ENCODE data around the gene IFNA13. TPM values are rescaled to one million over a fixed set of nuclear protein-coding genes. Genes with fewer than 3 reads are reported as not detected.
"Not testable (repeated sequence)": the region's sequence is repeated elsewhere in the genome, so short reads cannot be mapped to it uniquely, and the experiment has no call there.

The IFNA13 gene
- total RNA-seq, 4 donors from 2014 or later = not detected

DNA sequence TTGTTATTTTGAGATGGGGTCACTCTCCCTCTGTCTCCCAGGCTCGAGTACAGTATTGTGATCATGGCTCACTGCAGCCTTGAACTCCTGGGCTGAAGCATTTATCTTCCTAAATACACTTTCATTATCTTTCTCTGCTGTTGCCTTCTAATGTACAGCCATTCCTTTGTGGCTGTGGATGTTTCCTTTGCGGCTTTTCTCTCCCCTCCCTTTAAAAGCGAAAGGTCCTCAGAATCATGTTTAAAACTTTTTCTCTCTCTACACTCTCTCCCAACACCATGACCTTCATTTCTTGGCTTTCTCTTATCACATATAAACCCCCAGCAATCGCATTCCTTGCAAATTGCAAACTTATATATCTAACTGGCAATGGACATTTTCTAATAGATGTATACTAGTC, 15.8 kb upstream of the IFNA13 start:
- intact Hi-C loops (cut with DNase I) = no loop called here
- Histone ChIP-seq H3K4me1 (peaks cover 0 to 5% (median 0%) of the 10 kb centered on the region in 3 donors), H3K36me3 (no peaks in the 10 kb centered on the region), H3K9me3 (no peaks in the 10 kb centered on the region), H3K27me3 (peaks cover 0 to 58% (median 2%) of the 10 kb centered on the region in 4 donors), H3K4me3 (no peak overlapping the region), H3K27ac (no peak overlapping the region)
- WGBS, 2 donors = 57 to 64% methylated on average over 4 of the region's 4 CpGs
- DNase-seq = no peak
- TF ChIP-seq, protein P1, sequence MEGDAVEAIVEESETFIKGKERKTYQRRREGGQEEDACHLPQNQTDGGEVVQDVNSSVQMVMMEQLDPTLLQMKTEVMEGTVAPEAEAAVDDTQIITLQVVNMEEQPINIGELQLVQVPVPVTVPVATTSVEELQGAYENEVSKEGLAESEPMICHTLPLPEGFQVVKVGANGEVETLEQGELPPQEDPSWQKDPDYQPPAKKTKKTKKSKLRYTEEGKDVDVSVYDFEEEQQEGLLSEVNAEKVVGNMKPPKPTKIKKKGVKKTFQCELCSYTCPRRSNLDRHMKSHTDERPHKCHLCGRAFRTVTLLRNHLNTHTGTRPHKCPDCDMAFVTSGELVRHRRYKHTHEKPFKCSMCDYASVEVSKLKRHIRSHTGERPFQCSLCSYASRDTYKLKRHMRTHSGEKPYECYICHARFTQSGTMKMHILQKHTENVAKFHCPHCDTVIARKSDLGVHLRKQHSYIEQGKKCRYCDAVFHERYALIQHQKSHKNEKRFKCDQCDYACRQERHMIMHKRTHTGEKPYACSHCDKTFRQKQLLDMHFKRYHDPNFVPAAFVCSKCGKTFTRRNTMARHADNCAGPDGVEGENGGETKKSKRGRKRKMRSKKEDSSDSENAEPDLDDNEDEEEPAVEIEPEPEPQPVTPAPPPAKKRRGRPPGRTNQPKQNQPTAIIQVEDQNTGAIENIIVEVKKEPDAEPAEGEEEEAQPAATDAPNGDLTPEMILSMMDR (IDR thresholded peaks at IDR 0.05) = no peak
- no peak for TF ChIP-seq POLR2A (IDR thresholded peaks at IDR 0.05)

DNA sequence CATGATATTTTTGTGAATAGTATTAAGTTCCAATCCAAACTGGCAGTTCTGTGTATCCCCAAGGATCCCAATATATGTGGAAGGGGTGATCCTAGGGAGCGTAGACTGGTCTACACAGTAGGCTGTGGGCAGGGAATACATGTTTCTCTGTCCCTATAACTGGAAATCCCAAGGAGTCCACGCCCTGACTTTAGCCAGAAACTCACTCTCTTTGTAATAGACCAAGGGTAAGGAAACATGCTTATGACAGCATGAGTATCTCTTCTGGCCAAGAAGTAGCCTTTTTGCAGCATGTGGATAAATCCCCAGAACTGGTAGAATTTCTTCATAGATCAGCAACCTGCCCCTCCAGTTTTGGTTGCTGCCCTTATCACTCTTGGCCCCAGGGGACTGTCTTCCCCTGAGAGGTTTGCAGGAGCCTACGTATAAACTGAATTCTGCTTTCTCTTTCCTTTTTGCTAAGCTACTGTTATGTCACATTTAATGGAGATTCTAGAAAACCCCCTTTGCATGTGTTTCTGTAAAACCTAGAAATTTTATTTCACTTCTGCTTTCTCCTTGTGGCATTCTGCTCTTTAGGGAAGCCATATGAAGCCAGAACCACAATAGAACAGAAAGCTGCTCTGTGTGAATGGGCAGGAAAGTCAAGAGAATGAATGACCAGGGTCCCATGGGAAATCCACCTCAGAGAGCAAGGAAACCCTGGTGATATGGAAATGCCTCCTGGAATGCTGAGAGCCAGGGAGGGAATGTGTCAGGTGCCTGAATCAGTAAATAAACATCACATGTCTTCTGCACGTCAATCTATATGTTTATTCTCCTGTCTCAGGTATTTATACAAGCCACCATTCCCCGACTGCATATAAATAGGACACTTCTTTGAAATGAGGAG, 13.8 kb upstream of the IFNA13 start:
- TF ChIP-seq POLR2A (IDR thresholded peaks at IDR 0.05) = no peak
- TF ChIP-seq, protein P1 (IDR thresholded peaks at IDR 0.05) = no peak
- no peak overlapping the region for H3K27ac ChIP-seq
- no peaks in the 10 kb centered on the region for H3K9me3 ChIP-seq
- intact Hi-C loops (cut with DNase I) = no loop called here
- H3K4me1 ChIP-seq = peaks cover 0 to 5% (median 0%) of the 10 kb centered on the region in 3 donors
- no peak overlapping the region for H3K4me3 ChIP-seq
- DNase-seq = no peak
- WGBS, 2 donors = 44 to 58% methylated on average over 5 of the region's 5 CpGs
- H3K27me3 ChIP-seq = peaks cover 0 to 49% (median 2%) of the 10 kb centered on the region in 4 donors
- H3K36me3 ChIP-seq = no peaks in the 10 kb centered on the region

DNA sequence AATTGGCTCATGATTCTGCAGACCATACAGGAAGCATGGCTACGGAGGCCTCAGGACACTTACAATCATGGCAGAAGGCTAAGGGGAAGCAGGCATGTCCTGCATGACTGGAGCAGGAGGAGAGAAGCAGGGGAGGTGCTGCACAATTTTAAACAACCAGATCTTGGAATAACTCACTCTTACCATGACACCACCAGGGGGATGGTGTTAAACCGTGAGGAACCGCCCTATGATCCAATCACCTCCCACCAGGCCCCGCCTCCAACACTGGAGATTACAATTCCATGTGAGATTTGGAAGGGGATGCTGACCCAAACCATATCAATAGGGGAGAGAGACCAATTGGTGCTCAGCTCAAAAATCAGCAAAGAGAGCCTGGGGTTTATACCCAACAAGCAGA, 3.6 kb upstream of the IFNA13 start:
- DNase-seq; H3K27ac ChIP-seq; H3K36me3 ChIP-seq; intact Hi-C loops (cut with DNase I); H3K9me3 ChIP-seq; H3K4me1 ChIP-seq; H3K27me3 ChIP-seq; H3K4me3 ChIP-seq: not testable (repeated sequence)
- WGBS, 2 donors = 71 to 83% methylated on average over 4 of the region's 4 CpGs

DNA sequence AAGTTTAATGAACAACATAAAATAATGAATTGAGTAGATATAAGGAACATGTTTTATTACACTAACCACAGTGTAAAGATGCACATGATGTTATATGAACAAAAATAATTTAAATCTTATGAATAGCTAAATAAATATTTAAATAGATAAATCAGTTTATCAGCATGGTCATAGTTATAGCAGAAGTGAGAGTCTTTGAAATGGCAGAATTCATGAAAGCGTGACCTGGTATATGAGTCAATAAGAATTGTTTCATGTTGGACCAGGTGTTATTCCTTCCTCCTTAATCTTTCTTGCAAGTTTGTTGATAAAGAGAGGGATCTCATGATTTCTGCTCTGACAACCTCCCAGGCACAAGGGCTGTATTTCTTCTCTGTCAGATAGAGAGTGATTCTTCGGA, 688 bp downstream of the IFNA13 start:
- H3K4me1 ChIP-seq; H3K27ac ChIP-seq; intact Hi-C loops (cut with DNase I); DNase-seq; H3K36me3 ChIP-seq; H3K4me3 ChIP-seq; H3K9me3 ChIP-seq: not testable (repeated sequence)
- WGBS, 2 donors = 88 to 89% methylated on average over 1 of the region's 2 CpGs
- peaks cover 0 to 20% (median 0%) of the 10 kb centered on the region in 4 donors for H3K27me3 ChIP-seq

DNA sequence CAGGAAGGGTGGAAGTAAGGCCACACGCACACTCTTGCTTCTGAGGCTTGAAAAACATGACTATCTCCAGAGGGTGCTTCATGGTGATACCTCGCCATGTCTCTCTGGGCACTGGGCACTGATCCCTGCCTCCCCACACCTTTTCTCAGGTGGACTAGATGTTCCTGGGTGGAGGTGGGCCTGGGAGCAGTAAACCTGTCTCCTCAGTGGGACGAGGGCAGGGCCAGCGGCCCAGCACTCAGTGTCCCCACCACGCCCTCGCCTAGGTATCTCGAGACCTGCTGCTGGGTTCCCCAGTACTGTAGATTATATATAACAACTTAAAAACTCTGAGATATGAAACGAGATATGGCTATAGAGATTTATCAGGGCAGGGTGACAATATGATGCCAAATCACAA, 5.6 kb downstream of the IFNA13 start:
- no peaks in the 10 kb centered on the region for H3K36me3 ChIP-seq
- 82 to 84% methylated on average over 8 of the region's 8 CpGs for WGBS, 2 donors
- TF ChIP-seq, protein P1 (IDR thresholded peaks at IDR 0.05) = no peak
- TF ChIP-seq POLR2A (IDR thresholded peaks at IDR 0.05) = no peak
- peaks cover 0 to 16% (median 0%) of the 10 kb centered on the region in 4 donors for H3K27me3 ChIP-seq
- no peak overlapping the region for H3K4me3 ChIP-seq
- no peak for DNase-seq
- H3K9me3 ChIP-seq = no peaks in the 10 kb centered on the region
- H3K4me1 ChIP-seq = no peaks in the 10 kb centered on the region
- H3K27ac ChIP-seq = no peak overlapping the region
- intact Hi-C loops (cut with DNase I) = no loop called here

Measured in esophagus squamous epithelium (tissue), 5 donors.